Measurements from ENCODE around the gene EEFSEC.

GRCh38 chr3:128427872-128428822 lies 274.9 kb downstream of the EEFSEC start:
- TF ChIP-seq CTCF (IDR thresholded peaks at IDR 0.05) = no peak
- no peak for TF ChIP-seq EZH2phosphoT487 (IDR thresholded peaks at IDR 0.05)
- no peak for TF ChIP-seq EZH2 (IDR thresholded peaks at IDR 0.05)
